Endometrial microvascular endothelial cells (primary cell): ENCODE data around the gene NOX5. TPM values are rescaled to one million over a fixed set of nuclear protein-coding genes. Genes with fewer than 3 reads are reported as not detected.
"Not testable (repeated sequence)": the region's sequence is repeated elsewhere in the genome, so short reads cannot be mapped to it uniquely, and the experiment has no call there.

Source experiments
- in situ Hi-C: cut with HindIII; loops from 2 replicates; pipeline ENCODE4 v1.10.0; 2017; ENCODE audit warnings: low sequenced_read_pairs, low pct_unique_long_range_greater_than_20kb; ENCODE audit errors: inconsistent ontology term
- total RNA-seq: library from RNA; depleted of rRNA; stranded (reverse); fragments of >200 nt; gene quantifications from one replicate; pipeline ENCODE4 v1.2.3, GENCODE V29; 2015; ENCODE audit errors: inconsistent ontology term

Gene NOX5
- total RNA-seq: under 0.01 TPM

GRCh38 chr15:69014454-69014853, at the start of gene NOX5:
TSS of gene NOX5 (plus strand) at chr15:69014695. CDS start at chr15:69014736, 41 bp downstream.
- in situ Hi-C loops: no loop called here

- in situ Hi-C loops: no loop called here
Observed at GRCh38 chr15:68966996-68967395, 47.5 kb upstream of the NOX5 start.

GRCh38 chr15:68967948-68968347, 46.5 kb upstream of the NOX5 start:
- in situ Hi-C loops: no loop called here

GRCh38 chr15:68969298-68969697, 45.2 kb upstream of the NOX5 start:
- in situ Hi-C loops: no loop called here

- in situ Hi-C loops: no loop called here
Observed at GRCh38 chr15:68972201-68973065, 42.1 kb upstream of the NOX5 start.

- in situ Hi-C loops: not testable (repeated sequence)
Observed at GRCh38 chr15:68975651-68976160, 38.8 kb upstream of the NOX5 start.

- in situ Hi-C loops: not testable (repeated sequence)
Observed at GRCh38 chr15:68977426-68977825, 37.1 kb upstream of the NOX5 start.

GRCh38 chr15:68979006-68979405, 35.5 kb upstream of the NOX5 start:
- in situ Hi-C loops: no loop called here

GRCh38 chr15:68979816-68980215, 34.7 kb upstream of the NOX5 start:
- in situ Hi-C loops: no loop called here

GRCh38 chr15:68980786-68981185, 33.7 kb upstream of the NOX5 start:
- in situ Hi-C loops: no loop called here

- in situ Hi-C loops: no loop called here
Observed at GRCh38 chr15:68981941-68982340, 32.6 kb upstream of the NOX5 start.

GRCh38 chr15:68982976-68983563, 31.4 kb upstream of the NOX5 start:
- in situ Hi-C loops: no loop called here

GRCh38 chr15:68983961-68984481, 30.5 kb upstream of the NOX5 start:
- in situ Hi-C loops: no loop called here

- in situ Hi-C loops: no loop called here
Observed at GRCh38 chr15:68984586-68984985, 29.9 kb upstream of the NOX5 start.

- in situ Hi-C loops: no loop called here
Observed at GRCh38 chr15:68985361-68985891, 29.1 kb upstream of the NOX5 start.

GRCh38 chr15:68986322-68986721, 28.2 kb upstream of the NOX5 start:
- in situ Hi-C loops: no loop called here

GRCh38 chr15:68987120-68987519, 27.4 kb upstream of the NOX5 start:
- in situ Hi-C loops: no loop called here

- in situ Hi-C loops: no loop called here
Observed at GRCh38 chr15:68987676-68988075, 26.8 kb upstream of the NOX5 start.

GRCh38 chr15:68989541-68990230, 24.8 kb upstream of the NOX5 start:
- in situ Hi-C loops: no loop called here
